GM12892 (cell line): ENCODE data around the gene SGCD.

Source experiments
- POLR2AphosphoS5 ChIP-seq: IDR thresholded peaks from 2 replicates; pipeline ENCODE4 v1.6.1; 2011; ENCODE audit warnings: low read depth, low read length, control low read depth
- TAF1 ChIP-seq: IDR thresholded peaks from 2 replicates; pipeline ENCODE4 v1.6.1; 2011; ENCODE audit warnings: low read depth, mild to moderate bottlenecking, control low read depth, low read length, borderline replicate concordance

GRCh38 chr5:156670615-156671014 is 343.7 kb downstream of the SGCD start:
- TF ChIP-seq POLR2AphosphoS5 (no peak), TAF1 (no peak)
